Right lobe of liver (tissue), 6 donors: Measurements from ENCODE around the gene ZNF550. TPM values are rescaled to one million over a fixed set of nuclear protein-coding genes. Genes with fewer than 3 reads are reported as not detected.
"Not testable (repeated sequence)": the region's sequence is repeated elsewhere in the genome, so short reads cannot be mapped to it uniquely, and the experiment has no call there.

ENCODE experiments used
- ATAC-seq, 4 donors: fragments of 200-7000 bp; cut with Tn5 transposase; one replicate each; pipeline ENCODE4 v1.9.1; 2020; ENCODE audit warnings: mild to moderate bottlenecking in 4 of 4, moderate library complexity in 4 of 4
- DNase-seq, 3 donors: peaks; one replicate each; pipeline ENCODE4 v3.0.0-alpha.2; 2020
- H3K27ac ChIP-seq, 3 donors: fragments of 200-600 bp; one replicate each; pipeline ENCODE4 v1.8.0; 2022
- H3K27me3 ChIP-seq, 2 donors: fragments of 200-600 bp; one replicate each; pipeline ENCODE4 v1.8.0; 2022
- H3K36me3 ChIP-seq, 4 donors: fragments of 200-600 bp; sonication (generic) in 1 of 4; one replicate each; pipeline versions ENCODE4 v1.5.1 to v1.8.0; 2017 to 2022; ENCODE audit warnings: control low read depth in 1 of 4
- H3K4me1 ChIP-seq, 4 donors: fragments of 200-600 bp; sonication (generic) in 1 of 4; one replicate each; pipeline versions ENCODE4 v1.5.1 to v1.8.0; 2017 to 2022; ENCODE audit warnings: control low read depth in 1 of 4
- H3K4me3 ChIP-seq, 3 donors: fragments of 200-600 bp; one replicate each; pipeline ENCODE4 v1.8.0; 2022
- H3K9me3 ChIP-seq, 4 donors: fragments of 200-600 bp; sonication (generic) in 1 of 4; one replicate each; pipeline versions ENCODE4 v1.5.1 to v1.8.0; 2017 to 2022; ENCODE audit warnings: control low read depth in 1 of 4
- CTCF ChIP-seq, 4 donors: fragments of 200-600 bp in 3 of 4; fragments of 450-650 bp in 1 of 4; IDR thresholded peaks; one replicate each; pipeline versions ENCODE4 v1.5.1 to v1.8.0; 2016 to 2022; ENCODE audit warnings: antibody characterized with exemption in 4 of 4, mild to moderate bottlenecking in 2 of 4
- POLR2A ChIP-seq: fragments of 450-650 bp; IDR thresholded peaks from one replicate; pipeline ENCODE4 v1.6.1; 2017; ENCODE audit warnings: antibody characterized with exemption, mild to moderate bottlenecking
- WGBS: methylation state at CpG from one replicate; pipeline ENCODE4 v1.1.6; 2018; ENCODE audit warnings: low coverage, low lambda C conversion rate; ENCODE audit not compliant: insufficient coverage; ENCODE audit errors: missing lambda C conversion rate; 5-methylcytosine and 5-hydroxymethylcytosine counted together
- intact Hi-C, 2 donors: fragments of 100-400 bp; cut with DNase I; formaldehyde crosslinking; loops; one replicate each; pipeline versions ENCODE4 v1.11.2 to v1.14.1; 2022
- total RNA-seq, 6 experiments: library from RNA; depleted of rRNA in 2 of 6; stranded (reverse); fragments of >200 nt in 2 of 6; fragmentation: NEBNext Ultra II Directional in 3 of 6; extraction: Animal tissue kit (Norgen Biotek cat#: 25700) in 3 of 6; gene quantifications; one replicate each; pipeline versions ENCODE4 v1.1.0 to v1.2.4, GENCODE V29; 2016 to 2023
- donor health status: DM: no; HTN: yes; CAD: no.
- donor health status: DM: no; HTN: no; CAD: no.
- donor health status: DM: no; HTN: no; CAD: no.
- donor health status: DM: no; HTN: yes; CAD: no.
- donor health status: DM: no; HTN: yes; CAD: no.

ZNF550 gene
- total RNA-seq, 6 experiments from 2014 or later = 0.92 to 6.9 (median 2.5) TPM

- not testable (repeated sequence) for H3K9me3 ChIP-seq
- WGBS = 2% methylated on average over 22 of the region's 69 CpGs
- TF ChIP-seq POLR2A = peak; percentile 56
Measured at GRCh38 chr19:57499680-57500395, 59.8 kb downstream of the ZNF550 start, which contains the start of gene ZNF773. ZNF773 (plus strand) TSS chr19:57499938; CDS start chr19:57500081, 143 bp downstream.

GRCh38 chr19:57499332-57499679 is 60.4 kb downstream of the ZNF550 start:
- intact Hi-C loops, H3K36me3 ChIP-seq, H3K4me3 ChIP-seq, H3K9me3 ChIP-seq, H3K4me1 ChIP-seq, H3K27ac ChIP-seq, DNase-seq, ATAC-seq, H3K27me3 ChIP-seq: not testable (repeated sequence)

More at GRCh38 chr19:57499680-57500395, 59.8 kb downstream of the ZNF550 start, which contains the start of gene ZNF773:
- ATAC-seq = peak; percentile 99 to 100 (median 100)
- intact Hi-C loops, H3K27me3 ChIP-seq, H3K36me3 ChIP-seq, H3K4me1 ChIP-seq: not testable (repeated sequence)
- peak; percentile 92 to 95 (median 92) for DNase-seq
- Histone ChIP-seq H3K27ac (peak within 1 kb of the TSS; percentile 32 to 68 (median 67)), H3K4me3 (peak within 1 kb of the TSS; percentile 58 to 88 (median 68))

- DNase-seq, H3K27me3 ChIP-seq, H3K27ac ChIP-seq, intact Hi-C loops, H3K4me1 ChIP-seq, H3K9me3 ChIP-seq: not testable (repeated sequence)
- Histone ChIP-seq H3K4me3 (peak overlapping the region in 1 of 3 donors; percentile 7), H3K36me3 (peaks cover 0 to 11% (median 5%) of the 10 kb centered on the region in 4 donors)
- no CpG with 5 or more reads among the region's 1 CpG for WGBS
- peak; percentile 8 to 29 (median 12) for ATAC-seq
Measured at GRCh38 chr19:57488299-57488644, 71.4 kb downstream of the ZNF550 start.

- H3K27me3 ChIP-seq, H3K4me1 ChIP-seq, intact Hi-C loops, H3K9me3 ChIP-seq, H3K36me3 ChIP-seq: not testable (repeated sequence)
- H3K27ac ChIP-seq = peak within 1 kb of the TSS; percentile 47 to 68 (median 57)
- H3K4me3 ChIP-seq = peak within 1 kb of the TSS; percentile 85 to 99 (median 94)
- ATAC-seq = peak; percentile 98 to 100 (median 100)
- DNase-seq = peak; percentile 92 to 94 (median 93)
- WGBS = under 1% methylated on average over 38 of the region's 69 CpGs
- TF ChIP-seq POLR2A = peak; percentile 41
- TF ChIP-seq CTCF (IDR thresholded peaks at IDR 0.05) = peak in 1 of 4 donors; percentile 22
Measured at GRCh38 chr19:57487477-57488298, 72.0 kb downstream of the ZNF550 start, which contains the start of gene ZNF419. ZNF419 (plus strand) TSS chr19:57487750; CDS start chr19:57487951, 201 bp downstream.

Other genes with a start within 250 kb of the ZNF550 start
- gene ZNF543, start 239.4 kb downstream of the ZNF550 start, total RNA-seq = 1 to 10 TPM; 1.9 to 2.7 (median 2.4) TPM
- 1 to 10 TPM; 1.5 to 2.8 (median 2.1) TPM for gene ZNF304, start 208.6 kb downstream of the ZNF550 start, total RNA-seq
- gene TRAPPC2B, start 196.3 kb downstream of the ZNF550 start, total RNA-seq = 10 to 100 TPM in 1 of 6 experiments, 1 to 10 TPM in 5; 1.1 to 10.8 (median 3.1) TPM
- gene ZNF547, start 196.3 kb downstream of the ZNF550 start, total RNA-seq = 1 to 10 TPM in 2 of 6 experiments, under 1 TPM in 4; 0.31 to 1.6 (median 0.93) TPM
- gene ZNF548, start 170.0 kb downstream of the ZNF550 start, total RNA-seq = 1 to 10 TPM; 2.3 to 7.0 (median 4.8) TPM
- 1 to 10 TPM; 1.8 to 4.6 (median 3.4) TPM for gene ZNF17, start 148.7 kb downstream of the ZNF550 start, total RNA-seq
- 1 to 10 TPM; 2.2 to 6.0 (median 3.8) TPM for gene ZNF749, start 124.5 kb downstream of the ZNF550 start, total RNA-seq
- under 1 TPM; 0.11 to 0.48 (median 0.19) TPM for gene VN1R1, start 102.7 kb downstream of the ZNF550 start, total RNA-seq
- 1 to 10 TPM; 1.7 to 4.8 (median 2.6) TPM for gene ZNF772, start 82.3 kb downstream of the ZNF550 start, total RNA-seq
- 1 to 10 TPM; 2.4 to 4.7 (median 3.4) TPM for gene ZNF419, start 72.1 kb downstream of the ZNF550 start, total RNA-seq
- 1 to 10 TPM; 1.3 to 4.1 (median 2.2) TPM for gene ZNF773, start 59.9 kb downstream of the ZNF550 start, total RNA-seq
- gene ZNF549, start 32.5 kb downstream of the ZNF550 start, total RNA-seq = 1 to 10 TPM in 2 of 6 experiments, under 1 TPM in 4; 0.61 to 1.8 (median 0.90) TPM
- gene ZNF416, start 19.0 kb upstream of the ZNF550 start, total RNA-seq = 1 to 10 TPM in 4 of 6 experiments, under 1 TPM in 2; 0.43 to 1.8 (median 1.2) TPM
- 1 to 10 TPM in 1 of 6 experiments, under 1 TPM in 5; 0.31 to 4.2 (median 0.39) TPM for gene ZIK1, start 24.3 kb upstream of the ZNF550 start, total RNA-seq
- 1 to 10 TPM in 1 of 6 experiments, under 1 TPM in 5; 0.25 to 1.2 (median 0.49) TPM for gene ZNF530, start 40.0 kb upstream of the ZNF550 start, total RNA-seq
- gene ZNF134, start 54.4 kb upstream of the ZNF550 start, total RNA-seq = 1 to 10 TPM; 3.6 to 8.9 (median 5.0) TPM
- 1 to 10 TPM; 1.7 to 5.4 (median 3.9) TPM for gene ZNF211, start 73.3 kb upstream of the ZNF550 start, total RNA-seq
- not detected for gene ZSCAN4, start 109.1 kb upstream of the ZNF550 start, total RNA-seq
- 1 to 10 TPM in 4 of 6 experiments, under 1 TPM in 2; 0.77 to 2.2 (median 1.4) TPM for gene ZNF551, start 122.1 kb upstream of the ZNF550 start, total RNA-seq
- gene ZNF154, start 149.3 kb upstream of the ZNF550 start, total RNA-seq = 1 to 10 TPM in 1 of 6 experiments, under 1 TPM in 5; 0.31 to 1.2 (median 0.60) TPM
- 1 to 10 TPM; 1.1 to 2.5 (median 1.9) TPM for gene ZNF671, start 167.8 kb upstream of the ZNF550 start, total RNA-seq
- gene ZNF776, start 187.0 kb upstream of the ZNF550 start, total RNA-seq = 10 to 100 TPM in 1 of 6 experiments, 1 to 10 TPM in 5; 3.7 to 11.6 (median 5.7) TPM
- gene ZNF586, start 209.8 kb upstream of the ZNF550 start, total RNA-seq = 1 to 10 TPM; 4.0 to 8.4 (median 5.9) TPM